HUES48 (cell line): Measurements from ENCODE around the gene MGMT.

ENCODE experiments used
- H3K27ac ChIP-seq: one replicate; pipeline ENCODE4 v1.7.0; 2013; ENCODE audit warnings: low read depth, low read length, inconsistent platforms
- H3K27me3 ChIP-seq: 2 replicates; pipeline ENCODE4 v1.6.1; 2013; ENCODE audit warnings: mild to moderate bottlenecking, low read length; ENCODE audit not compliant: control insufficient read depth, insufficient read depth
- H3K36me3 ChIP-seq: 2 replicates; pipeline ENCODE4 v1.6.1; 2013; ENCODE audit warnings: low read length; ENCODE audit not compliant: control insufficient read depth, insufficient read depth
- H3K4me1 ChIP-seq: 2 replicates; pipeline ENCODE4 v1.6.1; 2013; ENCODE audit warnings: mild to moderate bottlenecking, low read length; ENCODE audit not compliant: control insufficient read depth, insufficient read depth
- H3K4me3 ChIP-seq: 2 replicates; pipeline ENCODE4 v1.5.1; 2013; ENCODE audit warnings: mild to moderate bottlenecking, low read depth, low read length
- H3K9ac ChIP-seq: 2 replicates; pipeline ENCODE4 v1.6.1; 2013; ENCODE audit warnings: mild to moderate bottlenecking, low read depth, low read length, moderate library complexity
- H3K9me3 ChIP-seq: 2 replicates; pipeline ENCODE4 v1.6.1; 2013; ENCODE audit warnings: low read length; ENCODE audit not compliant: control insufficient read depth, insufficient read depth

The MGMT gene

DNA sequence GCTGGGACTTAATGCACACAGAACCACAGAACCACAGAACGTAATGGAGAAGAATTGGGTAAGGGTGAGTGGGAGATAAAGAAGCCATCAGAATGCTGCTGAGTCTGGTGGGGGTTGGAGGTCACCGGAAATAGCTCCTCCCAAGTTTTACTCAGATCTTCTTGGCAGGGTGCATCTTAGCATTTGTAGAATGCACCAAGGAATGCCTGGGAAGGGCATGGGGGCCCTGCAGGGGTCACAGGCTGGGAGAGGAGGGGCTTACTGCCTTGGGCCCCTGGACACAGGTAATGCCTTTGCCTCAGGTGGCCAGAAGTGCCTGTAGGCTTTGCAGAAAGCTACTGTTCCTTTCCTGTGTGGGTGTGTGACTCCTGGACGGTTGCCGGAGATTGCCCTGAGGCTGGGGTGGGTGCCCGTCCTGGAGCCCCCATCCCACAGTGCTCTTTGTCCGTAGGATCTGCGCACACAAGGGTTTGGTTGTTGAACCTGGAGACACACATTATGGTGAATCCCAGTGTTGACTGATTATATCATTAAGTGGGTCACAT, 55.1 kb downstream of the MGMT start:
- H3K27ac ChIP-seq: no peak overlapping the region
- no peaks in the 10 kb centered on the region for H3K27me3 ChIP-seq
- peaks cover 10% of the 10 kb centered on the region for H3K4me1 ChIP-seq
- no peaks in the 10 kb centered on the region for H3K36me3 ChIP-seq
- no peak overlapping the region for H3K9ac ChIP-seq
- no peaks in the 10 kb centered on the region; the same call in 1 of the 2 replicates for H3K9me3 ChIP-seq
- H3K4me3 ChIP-seq: no peak overlapping the region

DNA sequence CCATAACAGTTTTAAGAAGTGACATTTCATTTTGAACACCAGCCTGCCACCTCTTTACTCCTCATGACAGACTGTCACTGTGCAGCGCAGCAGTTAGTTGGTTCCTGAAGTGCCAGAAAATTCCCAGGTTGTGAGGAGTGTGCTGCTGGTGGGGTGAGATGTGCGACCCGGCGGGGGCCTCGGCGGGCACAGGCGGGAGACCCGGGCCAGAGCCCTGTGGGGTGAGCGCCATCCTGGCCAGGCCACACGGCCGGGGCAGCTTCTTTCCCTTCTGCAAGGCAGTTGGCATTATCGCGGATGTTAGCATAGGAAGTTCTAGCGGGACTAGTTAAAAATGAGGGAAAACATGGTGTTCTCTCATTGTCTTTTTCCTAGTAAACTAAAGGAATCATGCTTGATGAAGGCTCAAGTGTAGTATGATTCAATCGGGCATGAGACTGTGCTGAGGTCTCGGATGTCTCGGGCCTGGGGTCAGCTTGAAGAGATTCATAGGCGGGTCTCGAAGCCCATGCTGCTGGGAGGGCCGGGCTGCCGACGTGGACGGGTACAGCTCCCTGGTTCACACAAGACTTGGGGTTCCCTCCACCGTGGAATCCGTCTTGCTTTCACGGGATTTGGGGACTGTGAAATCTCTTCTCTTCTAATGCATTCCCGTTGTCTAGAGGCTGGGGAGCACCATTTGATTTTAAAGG, 56.1 kb downstream of the MGMT start:
- Histone ChIP-seq H3K36me3 (no peaks in the 10 kb centered on the region), H3K9me3 (no peaks in the 10 kb centered on the region; the same call in 1 of the 2 replicates), H3K4me3 (no peak overlapping the region), H3K27me3 (no peaks in the 10 kb centered on the region), H3K27ac (no peak overlapping the region), H3K4me1 (peaks cover 10% of the 10 kb centered on the region), H3K9ac (no peak overlapping the region)

DNA sequence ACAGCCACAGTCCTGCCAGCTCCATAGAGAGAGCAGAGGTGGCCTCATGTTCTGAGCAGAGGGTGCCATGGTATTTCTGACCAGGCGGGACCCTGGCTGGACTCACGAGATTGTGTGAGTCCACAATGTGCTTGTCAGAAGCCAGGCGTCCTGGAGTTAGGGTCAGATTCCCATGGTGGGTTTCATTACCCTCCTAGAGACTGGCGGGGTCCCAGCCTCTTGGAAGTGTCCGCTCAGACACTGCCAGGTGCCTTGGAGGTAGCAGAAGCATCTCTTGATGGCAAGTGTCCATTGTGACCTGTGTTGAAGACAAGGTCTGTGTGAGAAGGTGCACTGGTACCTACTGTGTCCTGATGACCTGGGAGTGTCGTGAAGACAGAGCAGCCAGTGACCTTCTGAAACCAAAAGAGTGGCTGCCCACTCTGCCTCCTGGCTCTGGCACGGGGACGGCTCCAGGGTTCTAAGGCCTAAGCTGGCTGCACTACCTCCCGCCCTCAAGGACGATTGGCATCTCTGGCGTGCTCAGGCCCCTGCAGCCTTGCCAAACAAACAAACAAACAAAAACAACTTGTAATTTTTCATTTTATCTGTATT, 56.8 kb downstream of the MGMT start:
- Histone ChIP-seq H3K4me1 (peaks cover 10% of the 10 kb centered on the region), H3K9ac (no peak overlapping the region), H3K27ac (no peak overlapping the region), H3K9me3 (no peaks in the 10 kb centered on the region), H3K36me3 (no peaks in the 10 kb centered on the region), H3K4me3 (no peak overlapping the region), H3K27me3 (no peaks in the 10 kb centered on the region)

DNA sequence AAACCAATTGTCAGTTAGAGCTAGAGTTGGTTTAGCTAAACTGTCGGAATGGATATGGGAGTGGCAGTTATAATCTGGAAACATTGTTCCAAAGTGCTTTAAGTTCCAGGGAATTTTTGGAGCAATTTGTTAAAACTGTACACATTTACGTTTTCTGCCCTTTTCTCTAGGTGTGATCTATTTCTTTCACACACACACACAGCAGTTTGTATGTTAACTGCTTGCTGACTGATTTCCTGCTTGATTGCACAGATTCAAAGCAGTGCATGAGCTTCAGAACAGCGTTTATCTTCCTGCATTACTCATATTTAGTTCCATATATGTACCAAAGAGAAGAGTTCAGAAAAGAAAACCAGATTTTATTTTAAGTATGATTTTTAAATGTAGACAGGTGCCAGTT, 57.9 kb downstream of the MGMT start:
- Histone ChIP-seq H3K36me3 (no peaks in the 10 kb centered on the region), H3K9me3 (no peaks in the 10 kb centered on the region), H3K9ac (no peak overlapping the region), H3K4me1 (peaks cover 10% of the 10 kb centered on the region), H3K4me3 (no peak overlapping the region), H3K27ac (no peak overlapping the region), H3K27me3 (no peaks in the 10 kb centered on the region)

DNA sequence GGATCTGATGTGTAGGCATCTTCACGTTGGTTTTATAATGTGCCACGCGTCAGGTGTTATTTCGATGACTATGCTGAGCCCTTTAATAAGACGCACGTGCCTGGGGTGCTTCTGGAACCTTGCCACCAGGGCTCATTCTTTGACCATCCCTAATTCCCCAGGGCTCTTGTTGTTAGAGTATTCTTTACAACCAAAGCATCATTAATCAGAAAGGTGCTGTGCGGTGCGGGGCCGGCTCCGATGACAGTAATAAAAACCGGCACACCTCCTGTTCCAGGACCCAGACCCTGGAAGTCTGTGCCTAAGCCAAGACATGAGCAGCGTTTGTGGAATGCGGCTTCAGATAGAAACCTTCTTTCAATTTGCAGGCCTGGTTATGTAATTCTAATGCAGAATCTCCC, 58.4 kb downstream of the MGMT start:
- H3K27me3 ChIP-seq: no peaks in the 10 kb centered on the region
- no peaks in the 10 kb centered on the region for H3K36me3 ChIP-seq
- H3K9ac ChIP-seq: no peak overlapping the region
- H3K9me3 ChIP-seq: no peaks in the 10 kb centered on the region
- H3K4me3 ChIP-seq: no peak overlapping the region
- H3K4me1 ChIP-seq: peaks cover 10% of the 10 kb centered on the region
- H3K27ac ChIP-seq: no peak overlapping the region

DNA sequence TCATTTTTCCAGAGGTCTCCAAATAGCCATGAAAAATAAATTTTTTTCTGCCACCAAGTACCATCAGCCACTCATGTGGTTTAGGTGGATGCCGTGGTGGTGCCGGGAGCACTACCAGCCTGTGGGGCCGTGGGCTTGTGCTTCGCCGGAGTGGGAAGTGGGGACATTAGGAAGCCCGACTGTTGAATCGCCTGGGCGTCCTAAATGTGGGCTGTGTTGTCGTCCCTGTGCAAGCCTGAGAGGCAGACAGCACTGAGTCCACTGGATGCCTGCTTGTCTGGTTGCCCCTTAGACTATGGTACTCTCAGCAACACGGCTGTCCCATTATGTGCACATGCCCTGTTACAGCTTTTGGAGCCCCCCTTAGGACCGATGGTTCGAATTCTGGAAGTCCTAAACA, 59.9 kb downstream of the MGMT start:
- Histone ChIP-seq H3K9ac (no peak overlapping the region), H3K4me3 (no peak overlapping the region)

DNA sequence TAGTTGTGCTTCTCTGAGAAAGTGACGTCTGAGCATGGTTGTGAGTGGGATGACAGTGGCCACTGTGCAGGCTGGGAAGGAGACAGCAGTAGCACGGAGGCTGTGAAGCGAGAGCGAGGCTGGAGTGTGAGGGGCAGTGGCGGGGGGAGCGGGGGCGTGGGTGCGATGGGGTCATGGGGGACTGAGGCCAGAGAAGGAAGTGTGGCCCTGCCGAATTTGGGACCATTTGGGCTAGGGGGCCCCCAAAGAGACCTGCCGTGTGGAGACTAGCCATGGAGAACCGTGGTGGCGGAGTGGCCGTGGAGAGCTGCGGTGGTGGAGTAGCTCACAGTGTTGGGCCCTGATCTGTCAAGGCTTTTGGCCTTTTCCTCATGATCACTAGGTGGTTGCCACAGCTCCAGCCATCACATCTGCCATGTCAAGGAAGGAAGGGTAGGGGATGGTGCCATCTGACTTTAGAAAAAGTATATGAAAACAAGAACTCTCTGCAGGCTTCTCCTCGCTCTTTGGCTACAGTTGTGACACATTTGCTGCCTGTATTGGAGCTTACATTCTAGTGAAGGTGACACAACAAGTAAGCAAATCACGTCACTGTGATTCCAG, 61.4 kb downstream of the MGMT start:
- H3K4me1 ChIP-seq: peaks cover 12% of the 10 kb centered on the region
- no peaks in the 10 kb centered on the region for H3K27me3 ChIP-seq
- no peak overlapping the region for H3K4me3 ChIP-seq
- H3K36me3 ChIP-seq: no peaks in the 10 kb centered on the region
- no peak overlapping the region for H3K9ac ChIP-seq
- no peak overlapping the region for H3K27ac ChIP-seq
- H3K9me3 ChIP-seq: no peaks in the 10 kb centered on the region

More for the DNA sequence above, 59.9 kb downstream of the MGMT start:
- no peaks in the 10 kb centered on the region for H3K9me3 ChIP-seq
- H3K27ac ChIP-seq: no peak overlapping the region
- H3K27me3 ChIP-seq: no peaks in the 10 kb centered on the region
- H3K36me3 ChIP-seq: no peaks in the 10 kb centered on the region
- H3K4me1 ChIP-seq: peaks cover 13% of the 10 kb centered on the region

DNA sequence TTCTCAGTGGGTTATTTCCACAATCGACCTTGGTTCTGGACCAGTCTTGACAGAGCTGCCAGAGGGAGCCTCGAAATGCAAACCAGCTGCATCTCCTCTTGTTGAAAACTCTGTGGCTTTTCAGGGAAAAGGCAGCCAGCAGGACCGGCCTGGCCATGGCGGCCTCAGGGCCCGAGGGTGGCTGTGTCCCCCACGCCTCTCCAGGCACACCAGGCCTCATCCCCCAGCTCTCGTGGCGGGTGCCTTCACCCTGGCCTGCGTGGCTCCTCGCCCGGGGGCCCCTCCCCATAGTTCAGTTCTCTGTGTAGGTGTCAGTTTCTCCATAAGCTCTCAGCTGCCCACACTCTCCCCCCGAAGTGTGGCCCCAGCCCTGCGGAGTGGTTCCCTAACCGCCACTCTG, 63.5 kb downstream of the MGMT start:
- no peak overlapping the region for H3K4me3 ChIP-seq
- peaks cover 12% of the 10 kb centered on the region for H3K4me1 ChIP-seq
- H3K27me3 ChIP-seq: no peaks in the 10 kb centered on the region
- H3K9ac ChIP-seq: no peak overlapping the region
- H3K9me3 ChIP-seq: no peaks in the 10 kb centered on the region
- no peak overlapping the region for H3K27ac ChIP-seq
- H3K36me3 ChIP-seq: no peaks in the 10 kb centered on the region

DNA sequence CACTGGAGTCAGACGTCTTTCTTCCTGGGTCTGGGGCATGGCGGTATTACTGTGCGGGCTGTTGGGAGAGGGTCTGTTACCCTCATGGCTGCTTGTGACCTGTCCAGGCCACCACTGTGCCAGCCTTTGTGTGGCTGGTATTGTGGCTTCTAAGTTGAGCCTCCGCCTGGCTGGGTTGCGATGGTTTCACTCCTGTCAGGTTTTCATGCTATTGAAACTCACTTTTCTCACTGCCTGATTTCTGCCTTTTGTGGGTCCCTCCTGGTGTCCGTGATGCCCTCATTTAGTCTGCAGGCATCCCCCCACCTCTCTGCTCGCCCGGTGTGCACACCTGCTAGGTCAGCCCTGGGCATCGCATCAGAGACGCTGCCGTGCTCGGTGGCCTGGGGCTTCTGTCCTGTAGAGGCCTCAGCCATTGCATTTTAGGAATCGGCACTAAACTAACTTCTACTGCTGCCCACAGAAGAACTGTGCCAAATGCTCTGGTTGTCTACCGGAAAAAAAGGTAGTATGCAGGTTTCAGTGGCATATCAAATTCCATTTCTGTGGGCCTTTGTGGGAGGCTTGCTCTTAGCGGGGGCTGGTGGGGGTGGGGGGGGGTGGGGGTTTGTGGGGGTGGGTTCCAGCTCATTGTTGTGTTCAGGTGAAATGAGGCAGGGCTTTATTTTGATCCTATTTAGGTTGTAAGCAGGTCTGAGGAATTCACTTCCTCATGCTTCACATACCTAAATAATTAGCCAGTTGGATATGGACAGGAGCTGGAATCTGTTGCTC, 64.3 kb downstream of the MGMT start:
- no peak overlapping the region; the same call in 1 of the 2 replicates for H3K9ac ChIP-seq
- no peaks in the 10 kb centered on the region for H3K36me3 ChIP-seq
- H3K4me3 ChIP-seq: no peak overlapping the region; the same call in 1 of the 2 replicates
- peaks cover 12% of the 10 kb centered on the region for H3K4me1 ChIP-seq
- no peaks in the 10 kb centered on the region for H3K9me3 ChIP-seq
- H3K27ac ChIP-seq: peak overlapping the region; percentile 65
- H3K27me3 ChIP-seq: no peaks in the 10 kb centered on the region

DNA sequence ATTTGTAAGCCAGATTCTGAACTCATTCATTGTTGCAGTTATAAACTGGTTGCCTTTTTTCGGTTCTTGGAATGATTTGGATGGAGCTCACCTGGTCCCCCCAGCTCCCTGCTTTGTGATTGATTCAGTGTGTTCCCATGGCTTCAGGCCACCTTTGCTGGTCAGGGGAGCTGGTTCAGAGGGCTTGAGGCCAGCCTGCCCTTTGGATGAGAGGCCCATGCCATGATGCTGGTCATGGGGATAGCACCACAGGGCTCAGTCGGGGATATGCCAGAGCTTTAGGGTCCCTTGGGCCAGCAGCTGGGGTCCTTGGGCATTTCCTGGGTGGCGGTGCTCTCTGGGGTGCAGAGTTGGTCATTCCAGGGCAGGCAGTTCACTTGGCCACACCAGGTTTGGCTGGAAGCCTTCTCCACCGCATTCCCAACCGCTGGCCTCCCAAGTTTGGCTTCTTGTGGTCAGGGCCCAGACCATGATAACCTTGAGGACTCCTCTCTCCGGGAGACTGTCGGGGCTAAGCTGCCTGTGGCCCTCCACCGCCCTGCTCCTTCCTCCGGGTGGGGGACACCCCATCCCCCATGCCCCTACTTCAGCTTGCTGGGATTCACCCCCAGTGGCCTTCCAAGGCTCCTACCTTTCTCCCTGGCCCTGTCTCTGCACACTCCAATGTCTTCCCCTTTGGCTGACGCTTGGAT, 65.1 kb downstream of the MGMT start:
- no peak overlapping the region for H3K4me3 ChIP-seq
- H3K9me3 ChIP-seq: no peaks in the 10 kb centered on the region
- H3K4me1 ChIP-seq: peaks cover 12% of the 10 kb centered on the region
- H3K36me3 ChIP-seq: no peaks in the 10 kb centered on the region
- H3K9ac ChIP-seq: no peak overlapping the region
- H3K27me3 ChIP-seq: no peaks in the 10 kb centered on the region
- peak overlapping the region; percentile 37 for H3K27ac ChIP-seq
